Astrocyte (in vitro differentiated cells and primary cell): ENCODE measurements around the gene CNTROB.

Experiments used
- CTCF ChIP-seq: IDR thresholded peaks from 2 replicates; pipeline ENCODE4 v1.5.1; 2011; ENCODE audit warnings: low read depth, mild to moderate bottlenecking, inconsistent platforms, low read length, moderate library complexity; ENCODE audit not compliant: insufficient read depth
- EZH2 ChIP-seq: IDR thresholded peaks from 2 replicates; pipeline ENCODE4 v1.6.1; 2012; ENCODE audit warnings: mild to moderate bottlenecking, low read length, inconsistent platforms; ENCODE audit not compliant: insufficient read depth

- TF ChIP-seq CTCF (no peak), EZH2 (no peak)
Measured at GRCh38 chr17:7932483-7932891, 481 bp downstream of the CNTROB start.
